Placental epithelial cell (primary cell): Measurements from ENCODE around the gene FBXO44. TPM values are rescaled to one million over a fixed set of nuclear protein-coding genes. Genes with fewer than 3 reads are reported as not detected.

Experiments used
- total RNA-seq: library from RNA; depleted of rRNA; stranded (reverse); fragments of >200 nt; gene quantifications from 2 replicates; pipeline ENCODE4 v1.2.3, GENCODE V29; 2012

The FBXO44 gene, protein sequence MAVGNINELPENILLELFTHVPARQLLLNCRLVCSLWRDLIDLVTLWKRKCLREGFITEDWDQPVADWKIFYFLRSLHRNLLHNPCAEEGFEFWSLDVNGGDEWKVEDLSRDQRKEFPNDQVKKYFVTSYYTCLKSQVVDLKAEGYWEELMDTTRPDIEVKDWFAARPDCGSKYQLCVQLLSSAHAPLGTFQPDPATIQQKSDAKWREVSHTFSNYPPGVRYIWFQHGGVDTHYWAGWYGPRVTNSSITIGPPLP
- 20.7 and 33.4 TPM in 2 replicates for total RNA-seq

DNA sequence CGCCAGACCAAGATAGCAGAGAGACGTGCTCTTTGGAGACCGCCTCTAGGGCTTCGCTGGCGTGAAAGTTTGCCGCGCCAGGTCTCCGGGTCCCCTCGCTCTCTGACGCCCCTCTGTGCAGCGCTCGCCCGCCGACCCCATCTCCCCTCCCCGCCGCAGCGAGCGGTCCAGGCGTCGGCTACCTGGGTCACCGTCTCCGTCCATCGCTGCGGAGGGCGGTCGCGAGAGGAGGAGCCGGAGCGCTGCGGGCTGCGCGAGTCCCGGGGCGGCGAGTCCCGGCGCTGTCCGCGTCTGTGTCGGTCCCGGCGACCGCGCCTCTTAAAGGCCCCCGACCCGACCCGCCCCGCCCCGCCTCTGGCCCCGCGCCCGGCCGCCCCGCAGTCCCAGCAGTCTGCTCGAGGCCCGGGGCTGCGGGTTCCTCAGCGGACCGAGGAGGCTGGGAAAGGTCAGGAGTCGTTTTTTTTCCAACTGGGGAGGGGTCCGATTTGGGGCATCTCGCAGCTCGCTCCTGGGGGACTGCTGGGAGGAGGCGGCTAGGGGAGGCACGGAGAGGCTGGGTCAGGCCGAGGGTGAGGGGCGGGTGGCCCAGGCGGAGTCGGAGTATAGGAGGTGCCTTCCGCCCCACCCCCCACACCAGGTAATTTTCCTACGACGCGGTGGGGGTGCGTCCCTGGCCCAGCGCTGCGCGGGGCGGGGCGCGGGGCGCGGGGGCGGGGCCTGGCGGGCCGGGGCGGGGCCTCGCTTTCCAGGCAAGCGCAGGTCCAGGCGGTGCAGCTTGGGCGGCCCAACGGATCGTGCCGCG, at the start of gene FBXO44, which contains the start of gene FBXO2:
Gene FBXO44, plus strand, starts transcription at position 741 of the 802 bp plus-strand sequence. CDS start 959 bp downstream, outside the sequence.
Gene FBXO2, minus strand, starts transcription at position 293 of the 802 bp plus-strand sequence. Its CDS starts 89 bp downstream, at position 204.

DNA sequence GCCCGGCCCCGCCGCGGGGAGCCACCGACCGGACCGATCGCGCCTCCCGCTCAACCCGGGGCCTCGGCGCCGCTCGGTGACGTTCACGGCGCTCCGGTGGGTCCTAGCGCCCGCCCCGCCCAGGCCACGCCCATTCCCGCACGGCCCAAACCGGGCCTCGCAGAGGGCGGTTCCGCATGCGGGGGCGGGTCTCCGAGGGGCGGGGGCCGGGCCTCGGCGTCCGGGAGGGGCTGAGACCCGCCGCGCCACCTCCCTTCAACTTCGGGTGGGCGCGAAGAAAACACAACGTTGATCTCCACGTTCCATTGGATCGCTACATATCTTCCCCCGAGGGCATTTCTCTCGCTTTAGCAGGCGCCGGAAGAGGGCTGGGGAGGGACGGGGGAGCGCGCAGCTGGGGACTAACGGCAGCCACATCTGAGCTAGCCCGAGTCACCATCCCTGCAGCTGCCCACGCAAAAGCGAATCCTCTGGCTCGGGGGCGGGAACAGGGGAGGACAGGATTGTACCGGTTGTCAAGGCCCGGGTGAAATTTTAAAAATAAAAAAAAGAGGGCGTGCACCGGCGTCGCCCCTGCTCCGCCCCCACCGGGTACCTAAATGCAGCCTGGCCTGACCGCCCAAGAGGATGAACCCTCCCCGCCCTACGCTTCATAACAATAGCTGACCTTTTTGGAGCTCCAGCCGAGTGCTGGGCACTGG, 26.5 kb downstream of the FBXO44 start, which contains the start of gene MAD2L2:
Gene MAD2L2, minus strand, starts transcription at position 78 of the 701 bp plus-strand sequence. CDS start 547 bp downstream, outside the sequence.

DNA sequence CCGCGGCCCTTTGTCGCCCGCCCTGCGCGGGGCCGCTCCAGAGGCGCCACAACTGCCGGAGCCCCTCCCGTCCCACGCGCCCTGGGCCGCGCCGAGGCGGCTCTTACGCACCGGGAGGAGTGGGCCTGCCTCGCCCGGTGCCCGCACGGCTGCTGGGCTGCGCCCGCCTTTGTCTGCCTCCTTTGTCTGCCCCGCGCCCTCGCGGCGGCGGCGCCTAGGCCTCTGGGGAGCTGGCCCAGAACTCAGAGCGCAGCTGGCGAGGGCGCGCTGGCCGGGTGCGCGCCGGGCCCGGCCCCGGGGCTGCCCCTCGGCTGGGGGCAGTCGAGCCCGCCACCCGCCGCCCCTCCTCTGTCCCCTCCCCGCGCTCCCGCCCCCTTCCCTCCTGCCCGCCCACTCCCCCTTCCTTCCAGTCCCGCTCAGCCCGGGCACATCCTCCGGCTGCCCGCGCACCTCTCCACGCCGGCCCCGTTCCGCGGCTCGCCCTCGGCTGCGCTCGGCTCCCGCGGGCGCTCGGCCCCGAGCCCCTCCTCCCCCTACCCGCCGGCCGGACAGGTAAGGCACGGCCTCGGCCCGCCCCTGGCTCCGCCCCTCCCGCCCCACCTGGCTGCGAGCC, 36.7 kb downstream of the FBXO44 start, which contains the start of gene DRAXIN:
Gene DRAXIN, plus strand, starts transcription at position 409 of the 613 bp plus-strand sequence. CDS start 14,549 bp downstream, outside the sequence.

Other genes starting within 250 kb of the FBXO44 start
- under 0.01 and 0.54 TPM in 2 replicates for gene DISP3, start 175.7 kb upstream of the FBXO44 start, total RNA-seq
- gene FBXO2, start 448 bp upstream of the FBXO44 start, total RNA-seq, result 41.8 and 135 TPM in 2 replicates
- gene FBXO6, start 9.3 kb downstream of the FBXO44 start, total RNA-seq, result 28.7 and 29.2 TPM in 2 replicates
- 42.3 and 56.1 TPM in 2 replicates for gene MAD2L2, start 26.3 kb downstream of the FBXO44 start, total RNA-seq
- under 0.01 TPM in 1 of 2 replicates, not detected in the other for gene DRAXIN, start 36.8 kb downstream of the FBXO44 start, total RNA-seq
- gene AGTRAP, start 81.3 kb downstream of the FBXO44 start, total RNA-seq, result 25.1 and 36.3 TPM in 2 replicates
- gene C1orf167, start 107.3 kb downstream of the FBXO44 start, total RNA-seq, result 0.39 TPM in 1 of 2 replicates, not detected in the other
- gene MTHFR, start 151.1 kb downstream of the FBXO44 start, total RNA-seq, result 29.1 and 33.0 TPM in 2 replicates
- gene CLCN6, start 151.3 kb downstream of the FBXO44 start, total RNA-seq, result 5.5 and 12.0 TPM in 2 replicates
- not detected in 2 replicates for gene NPPA, start 192.9 kb downstream of the FBXO44 start, total RNA-seq
- gene NPPB, start 204.1 kb downstream of the FBXO44 start, total RNA-seq, result not detected in 2 replicates